CD4-positive, CD25-positive, alpha-beta regulatory T cell (primary cell): Measurements from ENCODE around the gene C2CD4C. TPM values are rescaled to one million over a fixed set of nuclear protein-coding genes. Genes with fewer than 3 reads are reported as not detected.
"Not testable (repeated sequence)": the region's sequence is repeated elsewhere in the genome, so short reads cannot be mapped to it uniquely, and the experiment has no call there.

Experiments used
- ATAC-seq, 2 donors: fragments of 150-1000 bp; cut with Tn5 transposase; one replicate each; pipeline ENCODE4 v1.10.0; 2021; ENCODE audit warnings: low read depth in 2 of 2, moderate number of reproducible peaks in 2 of 2, moderate library complexity in 1 of 2
- DNase-seq, 3 donors: peaks; one replicate each; pipeline versions ENCODE4 v3.0.0 to v3.0.0-alpha.2; 2012 to 2022; ENCODE audit warnings: mixed read lengths in 1 of 3
- H3K27ac ChIP-seq: one replicate; pipeline ENCODE4 v1.7.0; 2013; ENCODE audit warnings: mild to moderate bottlenecking, low read length; ENCODE audit not compliant: insufficient read depth, poor library complexity, severe bottlenecking
- H3K27me3 ChIP-seq: one replicate; pipeline ENCODE4 v1.7.0; 2013; ENCODE audit warnings: low read length; ENCODE audit not compliant: control insufficient read depth, insufficient read depth
- H3K36me3 ChIP-seq: one replicate; pipeline ENCODE4 v1.7.0; 2013; ENCODE audit warnings: mild to moderate bottlenecking, low read length, moderate library complexity; ENCODE audit not compliant: control insufficient read depth, insufficient read depth
- H3K4me1 ChIP-seq: 2 replicates; pipeline ENCODE4 v1.7.0; 2013; ENCODE audit warnings: mild to moderate bottlenecking, low read length; ENCODE audit not compliant: insufficient read depth, control insufficient read depth, poor library complexity, severe bottlenecking
- H3K4me3 ChIP-seq: one replicate; pipeline ENCODE4 v1.7.0; 2013; ENCODE audit warnings: low read depth, mild to moderate bottlenecking, low read length, moderate library complexity
- H3K9me3 ChIP-seq, 2 experiments: 1 replicate in 1 of 2; 2 replicates in 1 of 2; pipeline ENCODE4 v1.7.0; 2013; ENCODE audit warnings: low read length in 2 of 2, mild to moderate bottlenecking in 1 of 2, moderate library complexity in 1 of 2; ENCODE audit not compliant: control insufficient read depth in 2 of 2
- H3K27ac Mint-ChIP-seq, 3 donors: one replicate each; pipeline ENCODE4 v1.8.0; 2020 to 2022; ENCODE audit warnings: mild to moderate bottlenecking in 3 of 3, mixed read lengths in 3 of 3, moderate library complexity in 2 of 3
- H3K27me3 Mint-ChIP-seq: one replicate; pipeline ENCODE4 v1.8.0; 2022; ENCODE audit warnings: mild to moderate bottlenecking, mixed read lengths
- H3K36me3 Mint-ChIP-seq: one replicate; pipeline ENCODE4 v1.8.0; 2020; ENCODE audit warnings: mixed read lengths
- H3K4me1 Mint-ChIP-seq, 4 donors: one replicate each; pipeline ENCODE4 v1.8.0; 2020 to 2022; ENCODE audit warnings: mixed read lengths in 4 of 4, mild to moderate bottlenecking in 1 of 4
- H3K4me3 Mint-ChIP-seq, 4 donors: one replicate each; pipeline ENCODE4 v1.8.0; 2020 to 2022; ENCODE audit warnings: mild to moderate bottlenecking in 4 of 4, mixed read lengths in 4 of 4, moderate library complexity in 3 of 4
- H3K9me3 Mint-ChIP-seq, 7 donors: one replicate each; pipeline ENCODE4 v1.8.0; 2020 to 2022; ENCODE audit warnings: mixed read lengths in 7 of 7, mild to moderate bottlenecking in 3 of 7, moderate library complexity in 2 of 7
- polyA plus RNA-seq, 4 donors: library from polyadenylated mRNA; unstranded; fragments of 300-500 nt; fragmentation: Illumina TruSeq; gene quantifications; one replicate each; pipeline ENCODE4 v1.2.3, GENCODE V29; 2021
- total RNA-seq: library from RNA; stranded (reverse); gene quantifications from one replicate; pipeline ENCODE4 v1.2.3, GENCODE V29; 2022

C2CD4C gene
- total and polyA plus RNA-seq, 5 donors from 2014 or later: not detected

- Histone ChIP-seq H3K4me1 (no peaks in the 10 kb centered on the region), H3K27ac (no peak overlapping the region), H3K36me3 (no peaks in the 10 kb centered on the region), H3K4me3 (no peak overlapping the region), H3K27me3 (no peaks in the 10 kb centered on the region), H3K9me3 (no peaks in the 10 kb centered on the region)
- Mint-ChIP-seq H3K9me3 (no peaks in the 10 kb centered on the region), H3K27ac (no peak overlapping the region), H3K4me1 (no peaks in the 10 kb centered on the region), H3K36me3 (no peaks in the 10 kb centered on the region), H3K4me3 (no peak overlapping the region), H3K27me3 (no peaks in the 10 kb centered on the region)
- no peak for ATAC-seq
- no peak for DNase-seq
These were observed 7.5 kb upstream of the C2CD4C start for GRCh38 chr19:416416-416815.

- no peaks in the 10 kb centered on the region for H3K36me3 ChIP-seq
- ATAC-seq (no peak), DNase-seq (no peak)
- no peak overlapping the region for H3K4me3 ChIP-seq
- H3K4me1 ChIP-seq: no peaks in the 10 kb centered on the region
- no peaks in the 10 kb centered on the region for H3K27me3 ChIP-seq
- H3K27ac ChIP-seq: no peak overlapping the region
- no peaks in the 10 kb centered on the region for H3K4me1 Mint-ChIP-seq
- no peaks in the 10 kb centered on the region for H3K36me3 Mint-ChIP-seq
- H3K27me3 Mint-ChIP-seq: peaks cover 1% of the 10 kb centered on the region
- H3K9me3 ChIP-seq: no peaks in the 10 kb centered on the region
- no peaks in the 10 kb centered on the region for H3K9me3 Mint-ChIP-seq
- H3K4me3 Mint-ChIP-seq: no peak overlapping the region
- H3K27ac Mint-ChIP-seq: no peak overlapping the region
These were observed 6.3 kb upstream of the C2CD4C start for GRCh38 chr19:415292-415691.

GRCh38 chr19:413756-414420 is 4.9 kb upstream of the C2CD4C start:
- peaks cover 12% of the 10 kb centered on the region for H3K27me3 Mint-ChIP-seq
- H3K27ac ChIP-seq: no peak overlapping the region
- DNase-seq (no peak), ATAC-seq (no peak)
- no peak overlapping the region for H3K4me3 Mint-ChIP-seq
- H3K4me1 ChIP-seq: peaks cover 9% of the 10 kb centered on the region
- H3K27ac Mint-ChIP-seq: no peak overlapping the region
- H3K9me3 ChIP-seq: no peaks in the 10 kb centered on the region
- peaks cover 0 to 6% (median 4%) of the 10 kb centered on the region in 4 donors for H3K4me1 Mint-ChIP-seq
- H3K36me3 ChIP-seq: no peaks in the 10 kb centered on the region
- H3K4me3 ChIP-seq: no peak overlapping the region
- H3K27me3 ChIP-seq: no peaks in the 10 kb centered on the region
- H3K9me3 Mint-ChIP-seq: peaks cover 0 to 3% (median 0%) of the 10 kb centered on the region in 7 donors
- H3K36me3 Mint-ChIP-seq: no peaks in the 10 kb centered on the region

DNA sequence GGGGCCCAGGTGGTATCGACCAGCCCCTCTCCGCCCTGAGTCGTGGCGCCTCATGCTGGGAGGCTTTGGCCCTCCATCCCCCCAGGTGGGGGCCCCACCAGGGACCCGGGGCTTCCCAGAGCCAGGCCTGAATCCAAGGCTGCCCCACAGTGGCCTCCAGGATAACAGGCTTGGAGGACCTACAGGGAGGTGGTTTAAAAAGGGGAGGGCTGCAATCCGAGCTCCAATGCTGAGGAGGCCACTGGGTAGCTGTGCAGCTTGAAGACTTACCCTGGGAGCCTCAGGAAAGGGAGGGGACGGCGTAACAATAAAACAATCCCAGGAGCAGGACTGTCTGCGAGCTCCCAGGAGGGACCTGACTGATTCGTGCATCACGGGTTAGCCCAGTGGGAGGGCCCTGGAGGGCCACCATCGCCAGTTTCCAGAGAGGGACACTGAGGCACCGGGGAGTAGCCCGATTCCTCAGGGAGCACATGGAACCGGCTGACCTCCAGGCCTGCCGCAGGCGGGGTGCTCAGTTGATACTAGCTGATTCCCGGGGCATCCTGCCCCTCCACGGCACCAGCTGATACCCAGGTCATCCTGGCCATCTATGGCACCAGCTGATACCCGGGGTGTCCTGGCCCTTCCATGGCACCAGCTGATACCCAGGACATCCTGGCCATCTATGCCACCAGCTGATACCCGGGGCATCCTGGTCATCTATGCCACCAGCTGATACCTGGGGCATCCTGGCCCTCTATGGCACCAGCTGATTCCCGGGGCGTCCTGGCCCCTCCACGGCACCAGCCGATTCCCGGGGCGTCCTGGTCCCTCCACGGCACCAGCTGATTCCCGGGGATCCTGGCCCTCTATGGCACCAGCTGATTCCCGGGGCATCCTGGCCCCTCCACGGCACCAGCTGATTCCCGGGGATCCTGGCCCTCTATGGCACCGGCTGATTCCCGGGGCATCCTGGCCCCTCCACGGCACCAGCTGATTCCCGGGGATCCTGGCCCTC is 3.7 kb upstream of the C2CD4C start:
- DNase-seq: no peak
- H3K27ac Mint-ChIP-seq: no peak overlapping the region

GRCh38 chr19:411723-412355 is 2.9 kb upstream of the C2CD4C start:
- Histone ChIP-seq H3K27me3 (no peaks in the 10 kb centered on the region), H3K4me3 (no peak overlapping the region), H3K27ac (no peak overlapping the region), H3K4me1 (peaks cover 18% of the 10 kb centered on the region), H3K9me3 (no peaks in the 10 kb centered on the region), H3K36me3 (no peaks in the 10 kb centered on the region)
- no peak for ATAC-seq
- Mint-ChIP-seq H3K4me1 (peaks cover 0 to 6% (median 4%) of the 10 kb centered on the region in 4 donors), H3K4me3 (no peak overlapping the region), H3K27ac (no peak overlapping the region), H3K9me3 (peaks cover 0 to 3% (median 0%) of the 10 kb centered on the region in 7 donors), H3K36me3 (no peaks in the 10 kb centered on the region), H3K27me3 (peaks cover 12% of the 10 kb centered on the region)
- DNase-seq: no peak

More for the DNA sequence above, 3.7 kb upstream of the C2CD4C start:
- no peak for ATAC-seq
- peaks cover 18% of the 10 kb centered on the region for H3K4me1 ChIP-seq
- no peaks in the 10 kb centered on the region for H3K36me3 Mint-ChIP-seq
- H3K27ac ChIP-seq: no peak overlapping the region
- no peak overlapping the region for H3K4me3 ChIP-seq
- H3K36me3 ChIP-seq: no peaks in the 10 kb centered on the region
- no peak overlapping the region for H3K4me3 Mint-ChIP-seq
- peaks cover 12% of the 10 kb centered on the region for H3K27me3 Mint-ChIP-seq
- H3K27me3 ChIP-seq: no peaks in the 10 kb centered on the region
- peaks cover 0 to 3% (median 0%) of the 10 kb centered on the region in 7 donors for H3K9me3 Mint-ChIP-seq
- H3K4me1 Mint-ChIP-seq: peaks cover 0 to 6% (median 4%) of the 10 kb centered on the region in 4 donors
- H3K9me3 ChIP-seq: no peaks in the 10 kb centered on the region

DNA sequence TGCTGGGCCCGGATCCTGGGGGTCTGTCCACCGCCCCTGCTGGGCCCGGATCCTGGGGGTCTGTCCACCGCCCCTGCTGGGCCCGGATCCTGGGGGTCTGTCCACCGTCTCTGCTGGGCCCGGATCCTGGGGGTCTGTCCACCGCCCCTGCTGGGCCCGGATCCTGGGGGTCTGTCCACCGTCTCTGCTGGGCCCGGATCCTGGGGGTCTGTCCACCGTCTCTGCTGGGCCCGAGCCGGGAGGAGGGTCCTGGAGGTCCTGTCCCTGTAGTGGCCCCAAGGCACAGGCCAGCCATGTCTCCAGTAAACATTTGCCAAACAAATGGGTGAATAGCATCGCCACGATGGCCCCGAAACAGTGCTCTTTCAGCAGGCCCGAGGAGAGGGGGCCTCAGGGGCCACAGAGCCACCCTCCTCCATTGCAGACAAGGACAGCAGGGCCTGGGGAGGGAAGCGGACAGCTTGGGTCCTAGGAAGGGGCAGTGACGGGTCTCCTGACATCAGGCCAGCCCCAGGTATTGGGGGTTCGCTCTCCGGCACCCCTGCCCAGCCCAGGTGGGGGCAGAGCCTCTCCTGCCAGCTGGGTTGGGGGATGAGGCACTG is 2.3 kb upstream of the C2CD4C start:
- H3K4me3 Mint-ChIP-seq, H3K27ac Mint-ChIP-seq: not testable (repeated sequence)

GRCh38 chr19:410243-410781 is 1.4 kb upstream of the C2CD4C start:
- DNase-seq (no peak), ATAC-seq (no peak)
- Mint-ChIP-seq H3K4me3 (no peak overlapping the region), H3K9me3 (peaks cover 0 to 3% (median 0%) of the 10 kb centered on the region in 7 donors), H3K27ac (no peak overlapping the region), H3K4me1 (peaks cover 0 to 6% (median 4%) of the 10 kb centered on the region in 4 donors), H3K27me3 (peaks cover 16% of the 10 kb centered on the region), H3K36me3 (no peaks in the 10 kb centered on the region)
- H3K4me1 ChIP-seq: peaks cover 18% of the 10 kb centered on the region
- H3K4me3 ChIP-seq: no peak overlapping the region
- no peak overlapping the region for H3K27ac ChIP-seq
- no peaks in the 10 kb centered on the region for H3K27me3 ChIP-seq
- H3K9me3 ChIP-seq: no peaks in the 10 kb centered on the region
- no peaks in the 10 kb centered on the region for H3K36me3 ChIP-seq

More for the DNA sequence above, 2.3 kb upstream of the C2CD4C start:
- H3K4me1 ChIP-seq: peaks cover 18% of the 10 kb centered on the region
- not testable (repeated sequence) for H3K9me3 Mint-ChIP-seq, H3K27ac ChIP-seq, H3K36me3 ChIP-seq, H3K27me3 ChIP-seq, H3K4me1 Mint-ChIP-seq, H3K9me3 ChIP-seq, H3K36me3 Mint-ChIP-seq, ATAC-seq, DNase-seq, H3K4me3 ChIP-seq
- peaks cover 12% of the 10 kb centered on the region for H3K27me3 Mint-ChIP-seq
